ENCODE measurements around the gene CRYM.

CRYM gene

DNA sequence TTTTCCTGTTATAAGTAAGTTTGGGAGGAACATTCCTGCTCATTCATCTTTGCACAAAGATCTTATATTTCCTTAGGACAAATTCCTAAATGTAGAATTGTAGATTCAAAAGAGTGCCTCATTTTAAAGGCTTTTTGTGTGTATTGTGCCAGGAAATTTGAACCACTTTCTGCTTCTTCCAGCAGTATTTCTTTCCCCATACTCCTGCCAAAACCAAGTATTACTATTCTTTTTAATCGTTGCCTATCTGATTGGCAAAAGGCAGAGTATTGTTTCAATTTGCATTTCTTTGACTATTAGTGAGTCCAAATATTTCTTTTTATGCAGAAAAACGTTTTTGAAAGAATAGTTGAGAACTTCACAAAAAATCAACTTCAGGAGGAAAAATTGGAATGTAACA, 35.3 kb downstream of the CRYM start:
- DNase-seq: no peak

DNA sequence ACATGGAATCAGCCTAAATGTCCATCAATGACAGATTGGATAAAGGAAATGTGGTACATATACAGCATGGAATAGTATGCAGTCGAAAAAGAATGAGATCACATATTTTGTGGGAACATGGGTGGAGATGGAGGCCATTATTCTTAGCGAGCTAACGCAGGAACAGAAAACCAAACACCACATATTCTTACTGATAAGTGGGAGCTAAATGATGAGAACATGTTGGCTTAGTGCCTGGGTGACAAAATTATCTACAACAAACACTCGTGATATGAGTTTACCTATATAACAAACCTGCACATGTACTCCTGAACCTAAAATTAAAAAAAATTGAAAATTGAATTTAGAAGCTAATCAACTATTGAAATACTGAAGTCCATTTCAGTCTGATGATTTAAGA, 38.4 kb downstream of the CRYM start:
- no peak for DNase-seq

- no peak for DNase-seq
These were observed 41.3 kb downstream of the CRYM start for GRCh38 chr16:21236831-21237230.

DNA sequence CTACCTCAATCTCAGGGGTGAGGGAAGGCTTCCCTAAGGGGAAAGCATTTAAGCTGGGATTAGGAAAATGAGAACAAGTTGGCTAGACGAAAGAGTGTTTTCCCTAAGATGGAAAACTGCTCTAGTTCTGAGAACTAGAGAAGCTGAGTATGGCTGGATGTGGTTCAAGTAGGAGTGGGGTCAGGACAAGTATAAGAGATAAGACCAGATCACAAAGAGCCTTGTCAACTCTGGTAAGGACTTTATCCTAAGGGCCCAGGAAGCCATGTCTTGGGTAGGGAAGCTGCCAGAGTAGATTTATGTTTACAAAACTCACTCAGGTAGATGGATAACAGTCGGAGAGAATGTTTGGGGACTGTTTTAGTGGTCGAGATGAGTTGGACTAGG, 42.9 kb downstream of the CRYM start:
- DNase-seq: no peak

DNA sequence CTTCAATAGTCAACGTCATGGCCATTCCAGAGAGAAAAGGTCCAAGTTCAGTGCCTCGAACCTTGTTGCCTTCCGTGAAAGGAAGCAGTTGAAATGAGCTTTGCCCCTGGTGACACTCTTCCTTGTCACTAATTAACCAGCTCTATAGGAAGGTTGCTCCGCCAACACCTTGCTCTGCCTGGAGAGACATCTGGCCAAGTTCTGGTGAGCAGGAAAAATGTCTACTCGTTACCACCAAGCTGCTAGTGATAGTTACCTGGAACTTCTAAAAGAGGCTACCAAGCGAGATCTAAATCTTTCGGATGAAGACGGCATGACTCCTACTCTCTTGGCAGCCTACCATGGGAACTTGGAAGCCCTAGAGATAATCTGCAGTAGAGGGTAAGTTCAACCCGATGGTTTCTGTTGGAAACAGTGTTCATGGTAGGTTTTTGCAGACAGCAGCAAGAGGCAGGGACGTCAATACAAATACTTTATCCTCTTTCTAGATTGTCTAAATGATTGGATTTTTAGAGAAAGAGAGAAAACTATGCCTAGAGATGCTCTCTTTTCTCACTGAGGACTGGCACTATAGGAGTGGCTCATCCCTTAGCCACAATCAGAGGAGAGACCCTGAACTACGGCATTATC, 44.5 kb downstream of the CRYM start, which contains the start of gene ANKS4B:
Gene ANKS4B (plus strand): TSS at position 179 of the 630 bp plus-strand sequence. CDS start 39 bp downstream, at position 218.
- DNase-seq: no peak

GRCh38 chr16:21233045-21233520, 45.0 kb downstream of the CRYM start:
- DNase-seq: no peak

GRCh38 chr16:21228361-21228872, 49.7 kb downstream of the CRYM start:
- DNase-seq: no peak

DNA sequence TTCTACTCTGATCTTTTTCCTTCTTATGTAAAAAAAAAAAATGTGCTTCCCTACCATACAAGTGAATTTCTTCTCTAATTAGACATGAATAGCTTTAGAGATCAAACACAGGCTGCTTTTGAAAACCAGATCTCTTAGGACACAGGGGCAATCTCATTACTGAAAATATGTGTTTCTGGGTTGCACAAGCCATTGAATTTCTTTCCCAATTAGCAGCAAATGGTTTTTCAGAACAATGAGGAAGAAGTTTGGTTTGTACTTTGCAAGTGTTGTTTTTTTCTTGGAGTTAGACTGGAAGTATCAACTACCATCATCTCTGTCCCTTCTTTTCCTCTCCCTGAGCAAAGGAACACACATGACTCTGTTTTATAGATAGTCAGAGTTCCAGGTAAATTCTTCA, 50.2 kb downstream of the CRYM start:
- no peak for DNase-seq

DNA sequence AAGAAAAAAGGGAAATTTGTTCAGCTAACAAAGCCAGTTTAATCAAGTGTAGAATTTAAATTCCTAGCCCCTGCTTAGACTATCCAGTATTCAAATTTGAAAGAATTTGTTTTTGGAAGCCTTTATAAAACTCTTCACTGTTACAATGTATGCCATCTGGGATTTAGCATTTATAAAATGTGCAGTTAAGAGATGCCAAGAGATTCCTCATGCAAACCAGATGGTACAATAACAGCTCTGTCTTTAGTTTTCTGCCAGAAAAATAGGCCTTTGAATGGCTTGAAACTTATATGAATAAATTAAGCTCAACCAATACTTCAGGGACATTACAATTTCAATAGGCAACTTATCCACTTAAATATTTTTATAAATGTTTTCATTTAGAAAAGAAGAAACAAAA, 51.3 kb downstream of the CRYM start:
- DNase-seq: no peak

GRCh38 chr16:21224800-21225199, 53.3 kb downstream of the CRYM start:
- DNase-seq: no peak

GRCh38 chr16:21223787-21224186, 54.3 kb downstream of the CRYM start:
- no peak for DNase-seq

DNA sequence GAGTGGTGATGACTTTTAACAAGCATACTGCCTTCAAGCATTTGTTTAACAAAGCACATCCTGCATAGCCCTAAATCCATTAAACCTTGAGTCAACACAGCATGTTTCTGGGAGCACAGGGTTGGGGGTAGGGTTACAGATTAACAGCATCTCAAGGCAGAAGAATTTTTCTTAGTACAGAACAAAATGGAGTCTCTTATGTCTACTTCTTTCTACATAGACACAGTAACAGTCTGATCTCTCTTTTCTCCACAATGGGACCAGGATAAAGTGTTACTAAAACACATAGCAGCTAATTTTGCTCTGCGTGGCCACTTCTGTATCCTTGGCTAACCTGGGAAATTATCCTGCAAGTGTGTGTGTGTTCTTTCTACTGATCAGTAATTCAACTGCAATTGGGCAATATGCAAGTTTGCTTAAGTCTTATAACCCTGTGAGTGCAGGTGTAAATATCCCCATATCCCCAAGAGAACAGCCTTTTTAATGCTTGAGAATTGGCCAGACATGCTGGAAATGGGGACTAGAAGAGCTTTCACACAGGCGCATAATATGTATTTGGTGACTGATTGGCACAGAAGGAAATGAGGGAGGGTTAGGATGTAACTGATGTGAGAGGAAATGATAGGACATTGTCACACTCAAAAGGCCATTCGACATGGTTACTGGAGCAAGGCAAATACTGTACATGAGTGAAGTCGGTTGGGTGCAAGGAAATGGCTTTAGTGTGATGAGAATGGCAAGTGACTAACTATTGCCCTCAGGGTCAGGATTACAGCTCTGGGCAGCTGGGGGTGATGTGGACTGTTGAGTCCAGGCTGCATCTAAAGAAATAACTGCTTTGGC, 55.4 kb downstream of the CRYM start:
- no peak for DNase-seq

GRCh38 chr16:21219551-21219950, 58.5 kb downstream of the CRYM start:
- no peak for DNase-seq

- DNase-seq: no peak
These were observed 59.9 kb downstream of the CRYM start for GRCh38 chr16:21218153-21218552.

- no peak for DNase-seq
These were observed 61.0 kb downstream of the CRYM start for GRCh38 chr16:21217121-21217520.

DNA sequence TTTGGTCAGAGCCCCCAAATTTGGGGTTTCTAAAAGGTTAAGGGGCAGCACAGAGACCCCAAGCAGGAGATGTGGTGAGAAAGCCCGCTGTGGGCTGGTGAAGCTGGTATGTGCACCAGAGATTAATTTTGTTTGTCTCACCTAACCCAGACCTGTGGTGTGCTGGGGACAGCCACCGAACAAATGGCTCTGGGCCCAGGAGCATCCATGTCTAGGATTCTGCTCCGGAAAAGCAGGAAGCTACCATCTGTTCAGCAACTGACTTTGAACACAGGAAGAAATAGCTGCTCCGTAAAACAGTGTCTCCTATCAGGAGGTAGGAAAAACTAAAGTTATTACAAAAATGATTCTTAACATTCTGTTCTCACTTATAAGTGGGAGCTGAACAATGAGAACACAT, 64.0 kb downstream of the CRYM start:
- DNase-seq: no peak

DNA sequence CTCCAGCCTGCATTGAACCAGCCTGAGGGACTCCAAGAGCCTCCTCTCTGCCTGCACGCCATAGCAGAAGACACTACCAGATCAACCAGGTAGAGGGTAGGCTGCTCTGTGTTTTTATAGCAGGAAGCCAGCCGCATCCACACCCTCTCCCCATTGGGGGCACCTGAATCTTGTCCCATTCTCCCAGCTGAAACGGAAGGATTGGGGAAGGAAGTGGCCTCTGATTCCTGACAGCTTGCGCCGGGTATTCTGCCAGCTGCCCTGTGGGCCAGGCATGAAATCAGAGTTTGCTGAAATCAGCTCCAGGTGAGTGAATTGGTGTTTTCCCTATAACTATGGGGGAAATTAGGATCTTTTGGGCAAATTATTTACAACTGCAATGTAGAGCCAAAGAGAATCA, 66.6 kb downstream of the CRYM start, which contains the start of gene ZP2:
Gene ZP2 (minus strand): TSS at position 89 of the 400 bp plus-strand sequence. CDS start 27 bp downstream, at position 62.
- DNase-seq: no peak

Measured in T-helper 2 cell (primary cell).